NOMO-1 treated with DMSO at 0.1 percent for 48 hours (cell line): ENCODE results near the gene MKRN2.
"Not testable (repeated sequence)": the region's sequence is repeated elsewhere in the genome, so short reads cannot be mapped to it uniquely, and the experiment has no call there.

ENCODE experiments used
- DNase-seq: peaks from one replicate; lab custom pipeline; 2025; ENCODE audit not compliant: unreplicated experiment; lab: John Stamatoyannopoulos, UW

Gene MKRN2

GRCh38 chr3:12556690-12557472 lies at the start of gene MKRN2:
TSS of gene MKRN2 (plus strand) at chr3:12557087. CDS start at chr3:12557151, 64 bp downstream.
- peak; percentile 76 for DNase-seq

GRCh38 chr3:12507591-12508281 lies 49.2 kb upstream of the MKRN2 start:
- no peak for DNase-seq

- no peak for DNase-seq
Observed at GRCh38 chr3:12508291-12508700, 48.6 kb upstream of the MKRN2 start.

GRCh38 chr3:12509466-12509865 lies 47.4 kb upstream of the MKRN2 start:
- DNase-seq = no peak

- no peak for DNase-seq
Observed at GRCh38 chr3:12512534-12513118, 44.3 kb upstream of the MKRN2 start.

- DNase-seq = no peak
Observed at GRCh38 chr3:12513694-12514446, 43.0 kb upstream of the MKRN2 start.

- DNase-seq = no peak
Observed at GRCh38 chr3:12515631-12516030, 41.3 kb upstream of the MKRN2 start.

GRCh38 chr3:12516873-12517272 lies 40.0 kb upstream of the MKRN2 start:
- DNase-seq = no peak

GRCh38 chr3:12518261-12519028 lies 38.4 kb upstream of the MKRN2 start:
- no peak for DNase-seq

- no peak for DNase-seq
Observed at GRCh38 chr3:12521010-12521409, 35.9 kb upstream of the MKRN2 start.

GRCh38 chr3:12522721-12523120 lies 34.2 kb upstream of the MKRN2 start:
- no peak for DNase-seq

- no peak for DNase-seq
Observed at GRCh38 chr3:12527757-12528143, 29.1 kb upstream of the MKRN2 start.

- DNase-seq = no peak
Observed at GRCh38 chr3:12532182-12532581, 24.7 kb upstream of the MKRN2 start.

- DNase-seq = no peak
Observed at GRCh38 chr3:12536423-12536822, 20.5 kb upstream of the MKRN2 start.

GRCh38 chr3:12541625-12542024 lies 15.3 kb upstream of the MKRN2 start:
- no peak for DNase-seq

GRCh38 chr3:12543497-12543896 lies 13.4 kb upstream of the MKRN2 start:
- DNase-seq = not testable (repeated sequence)

- no peak for DNase-seq
Observed at GRCh38 chr3:12544652-12545472, 12.0 kb upstream of the MKRN2 start.

GRCh38 chr3:12545473-12545791 lies 11.5 kb upstream of the MKRN2 start, which contains the start of gene MKRN2OS:
TSS of gene MKRN2OS (minus strand) at chr3:12545499. CDS start at chr3:12545464, 35 bp downstream.
- DNase-seq = no peak

- DNase-seq = no peak
Observed at GRCh38 chr3:12549971-12550760, 6.7 kb upstream of the MKRN2 start.
